Fibroblast of gingiva (primary cell): ENCODE results near the gene SBF2.

Experiments
- DNase-seq: peaks from one replicate; pipeline ENCODE4 v3.0.0-alpha.2; 2011; ENCODE audit warnings: low read depth

SBF2 gene

DNA sequence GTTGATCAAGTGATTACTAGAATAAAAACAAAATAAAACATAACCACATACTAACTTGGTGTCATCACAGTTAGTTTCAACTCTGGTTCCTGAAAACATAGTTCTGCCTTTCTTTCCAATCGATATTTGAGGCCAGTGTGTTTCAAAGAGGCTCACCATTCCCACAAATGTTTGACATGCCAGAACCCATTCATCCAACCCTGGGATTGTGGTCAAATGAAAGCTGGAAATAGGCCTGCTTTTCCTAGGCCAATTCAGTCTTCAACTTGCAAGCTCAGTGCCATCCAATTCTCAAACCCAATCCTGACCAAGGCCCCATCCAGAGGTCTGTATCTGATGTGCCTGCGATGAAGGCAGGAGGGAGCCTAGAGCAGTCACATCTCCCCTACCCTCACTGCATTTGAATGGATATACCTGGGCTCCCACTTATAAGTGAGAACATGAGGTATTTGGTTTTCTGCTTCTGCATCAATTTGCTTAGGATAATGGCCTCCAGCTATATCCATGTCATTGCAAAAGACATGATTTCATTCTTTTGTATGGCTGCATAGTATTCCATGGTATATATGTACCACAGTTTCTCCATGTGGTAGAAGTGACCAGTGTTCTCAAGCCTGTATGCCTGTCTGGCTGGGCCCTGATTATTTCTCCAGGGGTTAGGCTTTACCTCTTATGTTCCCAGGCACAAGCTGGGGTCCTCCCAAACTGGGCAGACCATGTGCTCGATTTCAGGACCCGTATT, 486.9 kb downstream of the SBF2 start:
- DNase-seq = no peak

DNA sequence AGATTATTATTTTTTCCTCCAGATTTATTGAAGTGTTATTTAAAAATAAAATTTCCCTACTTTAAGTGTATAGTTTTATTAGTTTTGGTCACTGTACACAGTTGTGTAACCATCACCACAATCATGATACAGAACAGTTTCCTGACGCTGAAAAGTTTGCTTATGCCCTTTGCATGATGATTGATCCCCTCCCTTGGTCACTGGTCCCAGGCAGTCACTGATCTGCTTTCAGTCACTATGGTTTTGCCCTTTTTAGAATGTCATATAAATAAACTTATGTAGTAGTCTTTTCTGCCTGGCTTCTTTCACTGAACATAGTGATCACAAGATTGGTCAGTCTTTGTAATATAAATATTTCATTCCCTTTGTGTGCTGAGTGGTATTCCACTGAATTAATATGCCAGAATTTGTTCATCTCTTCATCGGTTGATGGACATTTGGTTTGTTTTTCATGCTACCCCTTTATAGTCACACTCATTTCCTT, 489.6 kb downstream of the SBF2 start:
- no peak for DNase-seq

DNA sequence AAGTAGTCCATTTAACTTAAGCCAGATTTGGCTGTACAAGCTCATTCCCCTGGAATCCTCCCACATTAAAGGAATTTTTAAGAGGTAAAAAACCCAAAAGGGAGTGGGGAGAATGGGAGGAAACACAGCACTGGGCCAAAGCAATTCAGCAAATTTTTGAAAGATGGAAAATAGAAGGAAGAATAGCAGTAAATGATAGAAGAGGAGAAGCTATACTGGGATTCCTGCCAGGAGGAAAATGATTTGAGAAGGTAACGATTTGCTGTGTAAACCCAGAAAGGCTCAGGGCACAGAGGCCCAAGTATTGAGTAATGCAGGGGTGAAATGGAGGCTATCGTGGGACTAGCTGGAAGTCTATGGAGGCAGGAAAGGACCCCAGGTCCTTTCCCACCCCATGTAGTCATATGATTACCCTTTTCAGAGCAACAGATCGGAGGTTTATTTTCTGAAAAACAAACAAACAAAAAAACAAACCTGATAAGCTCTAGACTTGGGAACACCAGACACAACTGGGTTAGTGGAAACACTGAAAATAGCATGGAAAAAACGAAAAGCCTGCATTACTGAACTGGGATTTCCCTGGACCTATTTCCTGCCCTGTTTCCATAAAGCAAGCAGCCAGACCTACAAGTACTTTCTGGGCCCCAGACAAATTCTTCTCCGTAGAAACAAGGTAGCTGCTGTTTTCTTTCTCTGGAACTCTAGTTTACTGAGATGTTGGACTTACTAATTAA, 490.2 kb downstream of the SBF2 start:
- no peak for DNase-seq

DNA sequence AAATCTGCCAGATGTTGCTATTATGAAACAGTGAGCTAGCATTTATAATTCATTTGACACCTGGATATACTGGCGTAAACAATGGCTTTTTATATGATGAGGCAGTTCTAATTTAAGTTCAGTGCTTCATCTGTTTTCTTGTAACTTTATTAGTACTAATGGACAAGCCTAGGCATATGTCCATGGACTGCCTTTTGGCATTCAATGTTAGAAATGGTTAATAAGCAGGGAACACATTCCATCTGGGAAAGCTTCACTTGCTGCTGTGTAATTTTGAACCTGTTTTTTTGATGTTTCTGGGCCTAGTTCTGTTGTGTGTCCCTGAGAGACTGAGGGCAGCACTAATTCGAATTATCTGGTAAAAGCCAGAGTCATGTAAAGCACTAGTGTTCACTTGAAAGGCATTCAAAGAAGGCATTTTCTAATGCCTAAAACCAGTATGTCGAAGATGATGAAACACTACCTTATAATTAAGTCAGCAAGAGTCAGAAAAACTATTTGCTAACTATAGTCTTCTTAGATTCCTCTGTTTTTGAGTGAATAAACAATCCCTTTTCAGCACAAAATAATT, 491.6 kb downstream of the SBF2 start:
- peak; percentile 97 for DNase-seq

DNA sequence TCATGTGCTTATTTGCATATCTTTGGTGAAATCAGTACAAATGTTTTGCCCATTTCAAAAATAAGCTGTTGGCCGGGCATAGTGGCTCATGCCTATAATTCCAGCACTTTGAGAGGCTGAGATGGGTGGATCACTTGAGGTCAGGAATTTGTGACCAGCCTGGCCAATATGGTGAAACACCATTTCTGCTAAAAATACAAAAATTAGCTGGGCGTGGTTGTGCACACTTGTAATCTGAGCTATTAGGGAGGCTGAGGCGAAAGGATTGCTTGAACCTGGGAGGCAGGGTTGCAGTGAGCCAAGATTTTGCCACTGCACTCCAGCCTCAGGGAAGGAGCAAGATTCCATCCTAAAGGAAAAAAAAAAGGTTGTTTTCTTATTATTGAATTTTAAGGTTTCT, 494.1 kb downstream of the SBF2 start:
- peak; percentile 78 for DNase-seq

DNA sequence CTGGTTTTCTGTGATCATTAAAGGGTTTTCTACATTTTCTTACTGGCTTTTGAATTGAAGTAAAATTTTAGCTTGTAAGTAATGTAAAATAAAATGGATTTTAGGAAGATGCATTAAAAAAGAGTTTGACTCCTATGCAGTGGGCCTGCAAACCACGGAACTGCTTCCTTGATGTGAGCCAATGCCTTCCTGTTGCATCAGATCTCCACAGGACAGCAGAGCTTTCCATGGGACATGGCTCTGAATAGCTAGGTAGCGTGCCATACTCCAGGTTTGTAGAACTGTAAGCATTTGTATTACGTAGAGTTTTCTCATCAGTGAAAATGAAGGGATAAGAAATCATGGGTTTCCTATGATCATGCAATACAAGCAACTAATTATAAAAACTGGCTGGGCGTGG, 496.7 kb downstream of the SBF2 start:
- DNase-seq = no peak

DNA sequence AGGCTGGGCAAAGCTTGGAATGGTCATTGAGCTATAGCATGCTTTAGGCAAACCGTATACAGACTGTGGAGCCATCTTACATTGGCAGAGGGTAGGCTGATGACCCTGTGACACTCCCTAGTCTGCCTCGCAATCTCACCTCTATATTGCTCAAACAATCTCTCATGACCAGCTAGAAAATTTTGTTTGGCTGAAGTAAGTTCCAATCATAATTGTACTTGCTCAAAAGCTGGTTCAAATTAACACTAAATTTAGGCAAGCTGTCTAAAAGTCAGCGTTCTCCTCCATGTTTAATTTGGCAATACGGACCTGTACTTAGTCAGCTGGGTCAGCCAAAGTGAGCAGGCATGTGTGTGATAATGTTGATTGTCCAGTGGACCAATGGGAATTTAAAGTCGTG, 497.2 kb downstream of the SBF2 start:
- peak; percentile 93 for DNase-seq

DNA sequence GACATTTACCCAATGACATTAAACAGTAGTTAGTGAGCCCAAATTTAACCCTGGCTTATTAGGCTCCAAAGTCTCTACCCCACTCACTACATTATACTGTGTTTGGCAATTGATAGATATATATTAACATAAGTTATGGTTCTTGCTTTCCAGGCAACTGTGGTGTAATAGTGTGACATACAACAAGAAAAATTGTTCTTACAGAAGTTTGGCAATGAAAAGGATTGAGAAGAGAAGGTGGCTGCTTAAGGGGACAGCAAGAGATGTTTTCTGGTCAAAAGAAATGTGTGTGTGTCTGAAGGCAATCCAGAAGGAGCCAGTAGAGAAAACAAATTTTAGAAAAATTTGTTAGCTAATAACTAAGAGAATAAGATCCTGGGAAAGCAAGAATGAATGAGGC, 497.8 kb downstream of the SBF2 start:
- DNase-seq = peak; percentile 62

DNA sequence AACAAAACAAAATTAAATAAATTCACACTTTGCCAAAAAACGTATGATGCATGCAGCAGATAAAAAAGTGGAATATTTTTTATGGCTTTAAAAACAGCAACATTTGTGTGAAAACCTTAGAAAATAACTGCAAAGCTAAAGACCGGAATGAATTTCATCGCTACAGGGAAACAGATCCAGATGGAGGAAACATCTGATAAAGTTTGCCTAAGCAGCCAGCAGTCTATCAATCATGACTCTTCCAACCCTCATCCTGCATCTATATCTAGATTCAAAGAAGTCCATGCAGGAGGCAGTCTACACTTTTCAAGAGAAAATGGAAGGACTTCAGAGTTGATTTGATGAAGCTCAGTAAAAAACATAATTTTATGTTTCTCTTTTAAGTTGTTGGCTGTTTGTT, 503.3 kb downstream of the SBF2 start:
- DNase-seq = no peak

DNA sequence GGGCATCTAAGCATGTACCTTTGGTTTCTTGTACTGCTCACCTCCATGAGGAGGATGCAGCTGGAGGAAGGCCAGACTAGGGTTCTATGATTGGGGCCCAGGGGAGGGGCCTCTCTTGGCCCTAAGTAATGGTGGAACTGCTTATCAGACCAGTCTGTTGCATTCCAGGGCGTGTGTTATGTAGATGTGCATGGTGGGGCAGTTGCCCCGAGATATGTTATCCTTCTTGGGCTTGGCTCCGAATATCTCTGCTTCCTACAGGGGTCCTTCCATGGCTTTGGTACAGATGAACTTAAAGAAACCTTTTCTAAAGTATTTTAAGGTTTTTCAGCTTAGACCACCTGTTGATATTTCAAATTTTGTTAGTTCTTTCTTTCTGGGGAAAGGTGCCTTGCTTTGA, 504.1 kb downstream of the SBF2 start:
- DNase-seq = no peak

DNA sequence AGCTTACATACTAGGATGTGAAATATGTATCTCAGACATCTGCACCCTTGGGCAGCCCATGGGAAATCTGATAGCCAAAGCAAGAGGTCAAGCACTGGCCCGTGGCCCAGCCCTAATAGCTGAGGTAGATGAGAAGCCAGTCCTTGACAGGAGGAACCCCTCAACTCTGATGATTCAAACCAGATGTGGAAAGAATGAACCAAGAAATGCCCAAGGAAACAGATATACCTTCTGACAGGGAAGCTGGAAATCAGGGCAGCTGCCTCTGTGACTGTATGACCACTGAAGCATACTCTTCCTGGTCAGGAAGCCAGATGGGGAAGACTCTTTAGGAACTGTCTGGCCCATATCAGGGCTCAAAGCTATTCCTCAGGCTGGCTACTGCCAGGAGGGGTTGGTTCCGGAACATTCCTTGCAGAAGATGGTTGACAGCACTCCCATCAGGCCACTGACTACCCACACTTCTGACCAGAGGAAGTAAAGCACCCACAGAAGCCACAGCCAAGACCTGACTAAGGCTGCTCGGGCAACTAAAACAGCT, 506.0 kb downstream of the SBF2 start:
- peak; percentile 100 for DNase-seq

DNA sequence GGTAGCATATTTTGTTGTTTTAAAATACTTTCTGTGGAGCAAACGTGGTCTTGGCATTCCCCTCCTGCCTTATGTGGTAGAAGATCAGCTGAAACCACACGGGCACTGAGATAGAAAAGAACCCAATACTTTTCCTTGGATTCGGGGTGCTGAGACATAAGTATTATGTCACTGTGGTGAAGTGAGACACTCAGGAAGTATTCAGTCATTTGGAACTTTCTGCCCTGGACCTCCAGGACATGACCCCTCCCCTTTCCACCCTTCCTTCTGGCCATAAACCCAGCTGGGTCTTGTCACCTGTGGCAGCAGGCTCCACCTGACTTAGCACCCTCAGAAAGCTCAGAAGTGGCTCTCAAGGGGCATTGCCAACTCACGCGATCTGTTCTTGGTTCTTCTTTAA, 506.8 kb downstream of the SBF2 start:
- no peak for DNase-seq

DNA sequence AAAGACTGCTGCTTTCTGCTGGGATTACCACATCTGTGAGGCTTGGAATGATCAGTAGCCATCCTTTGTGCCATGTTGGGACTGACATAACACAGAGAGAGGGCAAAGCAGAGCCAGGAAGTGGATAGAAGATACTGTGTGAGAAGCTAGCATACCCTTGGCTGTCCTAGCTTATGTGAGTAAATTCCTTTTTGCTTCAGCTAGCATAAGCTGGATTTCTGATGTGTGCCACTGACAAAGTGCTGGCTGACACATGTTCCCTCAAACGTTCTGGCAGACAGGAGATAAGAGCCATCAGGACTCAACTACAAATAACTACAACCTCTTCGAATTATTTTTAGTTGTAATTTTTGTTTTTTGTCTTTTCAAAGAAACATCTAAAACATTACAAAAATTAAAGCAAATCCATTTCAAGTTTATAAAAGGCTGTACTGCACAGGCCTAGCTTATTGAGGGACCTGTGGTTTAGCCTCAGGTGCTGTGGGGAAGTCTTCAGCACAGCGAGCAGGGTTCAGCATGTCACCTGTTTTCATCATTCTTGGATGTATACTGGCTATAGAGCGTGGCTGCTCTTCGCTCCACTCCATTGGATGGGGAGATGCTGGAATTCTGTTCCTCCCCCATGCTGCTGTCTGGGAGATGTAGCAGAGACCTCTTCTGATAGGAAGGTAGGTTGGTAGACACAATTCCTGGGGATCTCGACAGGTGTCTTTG, 509.3 kb downstream of the SBF2 start:
- peak; percentile 61 for DNase-seq

DNA sequence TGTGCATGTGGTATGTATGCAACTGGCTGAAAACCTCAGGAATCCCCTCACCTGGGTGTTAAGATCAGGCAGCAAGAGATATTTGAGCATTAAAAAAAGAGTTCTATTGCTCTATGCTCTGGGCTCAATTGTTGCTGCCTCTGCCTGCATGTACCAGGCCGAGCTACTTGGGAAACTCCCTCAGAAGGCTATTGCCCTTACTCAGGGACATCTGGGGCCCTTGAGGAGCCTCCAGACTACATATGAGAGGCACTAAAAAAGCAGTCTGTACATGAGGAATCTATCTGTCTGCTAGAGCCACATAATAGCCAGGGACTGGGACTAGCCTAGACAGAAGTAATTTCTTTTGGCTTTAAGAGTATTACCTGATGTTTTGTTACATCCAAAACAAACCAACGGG, 510.0 kb downstream of the SBF2 start:
- DNase-seq = no peak

DNA sequence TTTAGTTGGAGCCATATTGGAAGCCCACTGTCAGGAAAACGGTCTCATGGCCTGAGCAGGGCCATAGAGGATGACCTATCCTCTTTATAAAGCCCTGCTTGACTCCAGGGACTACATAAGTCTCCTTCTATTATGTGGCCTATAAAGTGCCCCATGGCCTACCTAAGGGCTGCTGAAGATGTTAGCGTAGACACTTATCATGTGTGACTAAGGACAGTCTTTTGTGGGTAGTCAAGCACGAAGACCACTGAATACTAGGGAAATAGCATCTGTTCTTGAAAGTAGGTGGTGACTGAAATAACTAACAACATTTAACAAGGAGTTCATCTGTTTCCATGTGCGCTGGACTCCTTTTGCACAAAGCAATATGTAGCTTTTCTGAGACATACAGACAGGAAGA, 513.1 kb downstream of the SBF2 start:
- no peak for DNase-seq

DNA sequence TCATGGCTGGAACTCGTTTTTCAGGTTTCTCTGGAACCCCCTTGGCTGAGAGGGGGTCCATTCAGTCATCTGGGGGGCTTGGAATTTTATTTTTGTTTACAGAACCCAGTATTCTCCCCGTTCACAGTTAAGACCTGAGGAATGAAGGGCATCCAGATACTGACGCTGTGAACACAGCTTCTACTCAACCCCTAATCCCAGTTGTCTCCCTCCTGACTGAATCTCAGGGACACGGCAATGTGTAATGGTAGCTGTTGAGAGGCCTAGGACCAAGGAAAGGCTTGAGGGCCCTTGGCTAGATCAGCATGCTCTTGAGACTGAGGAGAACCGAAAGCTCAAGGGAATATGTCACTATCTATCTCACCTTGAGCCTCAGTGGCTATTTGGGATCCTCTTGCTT, 516.5 kb downstream of the SBF2 start:
- no peak for DNase-seq

DNA sequence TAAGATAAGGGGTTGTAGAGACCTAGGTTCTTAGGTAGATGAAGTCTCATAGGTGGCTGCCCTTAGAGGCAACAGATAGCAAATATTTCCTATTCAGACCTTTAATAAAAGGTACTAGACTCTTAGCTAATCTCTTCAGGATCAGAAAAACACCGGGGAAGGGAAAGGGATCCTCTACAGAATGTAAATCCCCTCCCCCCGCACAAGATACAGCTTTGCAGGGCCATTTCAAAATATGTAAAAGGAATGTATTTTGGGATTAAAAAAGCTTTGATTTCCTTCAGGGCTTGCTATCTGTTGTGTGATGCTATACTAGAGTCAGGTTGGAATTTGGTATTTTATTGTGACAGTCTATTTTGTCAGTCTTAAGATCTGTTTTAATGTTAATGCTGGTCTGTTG, 517.0 kb downstream of the SBF2 start:
- no peak for DNase-seq

DNA sequence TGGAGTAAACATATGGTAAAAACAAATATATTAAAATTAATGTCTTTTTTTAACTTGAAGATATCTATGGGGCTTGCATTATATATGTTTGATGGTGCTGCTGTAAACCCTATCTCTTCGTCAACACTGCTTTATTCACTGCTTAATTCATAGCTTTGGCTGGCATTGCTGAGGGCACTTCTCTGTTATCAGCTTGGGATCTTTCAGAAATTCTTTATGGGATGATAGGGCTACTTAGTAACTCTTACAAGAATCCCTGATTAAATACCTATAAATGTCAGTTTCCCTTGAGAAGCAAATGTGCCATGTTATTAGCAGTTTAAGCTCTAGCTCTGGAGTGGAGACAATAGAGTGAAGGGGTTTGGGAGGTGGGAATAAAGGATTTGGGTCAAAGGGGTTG, 517.8 kb downstream of the SBF2 start:
- DNase-seq = no peak

DNA sequence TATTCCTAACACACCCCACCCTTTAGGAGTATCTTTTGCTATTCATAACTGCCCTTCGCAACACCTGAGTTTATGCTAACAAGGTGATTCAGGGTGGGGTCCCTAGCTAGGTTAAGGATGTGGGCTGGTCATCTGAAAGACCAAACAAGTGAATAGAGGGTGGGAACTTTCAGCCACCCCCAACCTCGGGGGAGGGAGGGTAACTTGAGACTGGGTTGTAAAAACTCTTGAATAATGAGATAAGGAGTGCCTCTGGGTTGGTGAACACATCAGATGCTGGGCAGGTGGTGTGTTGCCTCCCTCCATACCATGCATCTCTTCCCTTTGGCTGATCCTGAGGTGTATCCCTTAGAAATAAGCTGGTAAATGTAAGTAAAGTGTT, 518.6 kb downstream of the SBF2 start:
- DNase-seq = no peak

DNA sequence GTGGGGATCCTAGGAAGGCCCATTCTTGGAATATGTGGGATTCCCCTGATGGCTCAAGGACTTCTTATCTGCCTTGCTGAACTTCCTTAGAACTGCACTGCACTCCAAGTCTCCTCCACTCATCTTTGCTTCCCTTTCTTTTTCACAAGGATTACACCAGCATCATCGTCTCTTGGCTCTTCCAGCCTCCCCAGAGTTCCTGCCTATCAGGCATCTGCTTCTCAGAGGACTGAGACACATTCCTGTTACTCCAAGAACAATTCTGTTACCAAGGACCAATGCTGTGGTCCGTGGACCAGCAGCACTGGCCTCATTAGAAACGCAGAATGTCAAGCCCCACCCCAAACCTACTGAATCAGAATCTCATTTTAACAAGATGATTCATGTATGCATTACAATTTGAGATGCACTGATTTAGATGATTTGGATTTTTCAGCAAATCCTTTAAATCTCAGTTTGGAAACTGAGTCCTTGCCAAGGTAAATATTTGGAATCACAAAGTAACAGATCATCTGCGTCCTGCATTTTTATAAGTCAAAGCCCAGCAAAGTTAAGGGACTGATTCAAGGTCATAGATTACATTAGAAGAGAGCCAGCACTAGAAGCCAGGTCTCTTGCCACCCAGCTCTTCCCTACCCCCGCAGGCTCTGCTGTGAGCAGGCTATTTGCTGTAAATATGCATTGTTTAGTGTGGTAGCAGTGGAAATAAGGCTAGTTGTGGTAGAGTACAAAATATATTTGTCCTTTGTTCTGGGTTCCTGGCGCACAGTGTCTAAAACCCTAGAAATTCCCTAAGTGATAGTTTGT, 519.2 kb downstream of the SBF2 start:
- DNase-seq = peak; percentile 95

DNA sequence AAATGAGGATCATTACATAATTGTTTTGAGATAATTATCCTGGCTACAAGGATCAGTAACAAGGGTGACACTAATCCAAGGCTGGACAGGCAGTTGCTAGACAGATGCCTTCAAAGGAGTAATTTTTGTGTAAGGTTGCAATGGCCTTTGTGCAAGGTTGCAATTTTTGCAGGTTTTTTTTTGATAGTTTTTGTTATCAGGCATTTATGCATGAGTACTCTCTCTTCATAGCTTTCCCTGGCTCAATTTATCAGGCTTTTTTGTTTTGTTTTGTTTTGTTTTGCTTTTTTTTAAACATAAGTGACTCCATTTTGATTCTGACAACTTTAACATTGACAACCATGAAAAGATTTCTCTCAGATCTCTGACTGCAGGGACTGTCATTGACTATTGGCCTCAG, 519.9 kb downstream of the SBF2 start:
- no peak for DNase-seq

DNA sequence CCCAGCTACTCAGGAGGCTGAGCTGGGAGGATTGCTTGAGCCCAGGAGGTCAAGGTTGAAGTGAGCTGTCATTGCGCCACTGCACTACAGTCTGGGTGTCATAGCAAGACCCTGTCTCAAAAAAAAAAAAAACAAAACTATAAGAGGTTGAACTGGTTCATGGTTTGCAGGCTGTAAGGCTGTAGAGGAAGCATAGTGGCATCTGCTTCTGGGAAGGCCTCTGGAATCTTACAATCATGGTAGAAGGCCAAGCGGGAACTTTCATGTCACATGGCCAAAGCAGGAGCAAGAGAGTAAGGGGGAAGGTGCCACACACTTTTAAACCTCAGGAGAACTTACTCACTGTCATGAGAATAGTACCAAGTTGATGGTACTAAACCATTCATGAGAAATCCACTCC, 520.5 kb downstream of the SBF2 start:
- DNase-seq = no peak
